HK-2 (cell line): ENCODE measurements around the gene DCLK2.

Experiments
- DNase-seq: peaks from one replicate; pipeline ENCODE4 v3.0.0-alpha.2; 2018; ENCODE audit not compliant: unreplicated experiment

Gene DCLK2

GRCh38 chr4:150078041-150078578 is at the start of gene DCLK2:
Gene DCLK2 (plus strand): TSS chr4:150078445. CDS start chr4:150079028, 583 bp downstream.
- peak; percentile 73 for DNase-seq

GRCh38 chr4:150032541-150032940 is 45.7 kb upstream of the DCLK2 start:
- no peak for DNase-seq

- no peak for DNase-seq
Measured at GRCh38 chr4:150033081-150033480, 45.2 kb upstream of the DCLK2 start.

- DNase-seq, result no peak
Measured at GRCh38 chr4:150033901-150034300, 44.3 kb upstream of the DCLK2 start.

DNA sequence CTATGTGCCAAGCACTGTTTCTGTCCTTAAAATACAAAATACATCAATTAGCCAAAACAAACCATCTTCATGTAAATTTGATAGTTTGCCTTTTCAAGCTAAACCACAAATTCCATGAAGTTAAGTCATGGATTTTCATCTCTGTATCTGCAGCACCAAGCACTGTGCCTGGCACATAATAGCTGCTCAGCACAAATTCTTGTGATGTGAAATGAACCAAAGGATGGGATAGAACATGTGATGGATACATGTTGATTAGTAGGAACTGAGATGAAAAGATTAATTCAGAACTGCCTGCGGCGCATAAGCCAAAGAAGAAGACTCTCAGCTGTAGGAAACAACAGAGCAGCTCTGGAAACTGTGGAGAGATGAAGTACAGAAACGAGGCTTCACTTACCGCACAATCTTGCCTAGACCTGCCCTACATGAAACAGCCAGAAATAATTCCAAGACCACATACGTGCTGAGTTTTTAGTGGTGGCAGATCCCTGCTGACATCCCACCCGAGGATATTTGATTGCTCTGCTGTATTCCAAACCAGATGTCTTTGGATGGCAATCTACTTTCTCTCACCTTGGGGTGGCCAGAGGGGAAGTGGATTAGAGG is 40.9 kb upstream of the DCLK2 start:
- no peak for DNase-seq

- DNase-seq, result no peak
Measured at GRCh38 chr4:150038335-150039076, 39.7 kb upstream of the DCLK2 start.

GRCh38 chr4:150039274-150040127 is 38.7 kb upstream of the DCLK2 start:
- DNase-seq, result no peak

DNA sequence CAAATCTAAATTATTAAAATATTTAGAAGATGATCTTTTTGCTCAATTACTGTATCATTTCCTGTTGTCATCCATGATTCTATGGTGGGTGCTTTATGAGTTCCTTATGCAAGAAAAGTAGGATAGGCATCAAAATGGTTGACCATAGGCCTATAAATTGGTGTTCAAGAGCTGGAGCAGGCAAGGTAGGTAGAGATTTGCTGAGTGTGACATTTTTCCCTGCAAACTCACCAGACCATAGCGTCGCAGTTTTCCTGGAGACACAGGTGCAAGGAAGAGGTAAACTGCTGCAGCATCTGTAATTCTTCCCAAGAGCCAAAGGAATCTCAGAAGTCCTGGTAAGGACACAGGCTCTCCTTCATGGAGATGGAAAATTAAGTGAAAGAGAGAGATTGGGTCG is 33.7 kb upstream of the DCLK2 start:
- DNase-seq, result no peak

- no peak for DNase-seq
Measured at GRCh38 chr4:150045410-150045809, 32.8 kb upstream of the DCLK2 start.

GRCh38 chr4:150046728-150047217 is 31.5 kb upstream of the DCLK2 start:
- DNase-seq, result no peak

- DNase-seq, result no peak
Measured at GRCh38 chr4:150047546-150047945, 30.7 kb upstream of the DCLK2 start.

- no peak for DNase-seq
Measured at GRCh38 chr4:150049682-150050081, 28.6 kb upstream of the DCLK2 start.

GRCh38 chr4:150050566-150050965 is 27.7 kb upstream of the DCLK2 start:
- DNase-seq, result no peak

GRCh38 chr4:150051111-150051510 is 27.1 kb upstream of the DCLK2 start:
- DNase-seq, result no peak

- no peak for DNase-seq
Measured at GRCh38 chr4:150055467-150055866, 22.8 kb upstream of the DCLK2 start.

GRCh38 chr4:150056569-150056968 is 21.7 kb upstream of the DCLK2 start:
- no peak for DNase-seq

GRCh38 chr4:150061086-150061776 is 17.0 kb upstream of the DCLK2 start:
- DNase-seq, result no peak

DNA sequence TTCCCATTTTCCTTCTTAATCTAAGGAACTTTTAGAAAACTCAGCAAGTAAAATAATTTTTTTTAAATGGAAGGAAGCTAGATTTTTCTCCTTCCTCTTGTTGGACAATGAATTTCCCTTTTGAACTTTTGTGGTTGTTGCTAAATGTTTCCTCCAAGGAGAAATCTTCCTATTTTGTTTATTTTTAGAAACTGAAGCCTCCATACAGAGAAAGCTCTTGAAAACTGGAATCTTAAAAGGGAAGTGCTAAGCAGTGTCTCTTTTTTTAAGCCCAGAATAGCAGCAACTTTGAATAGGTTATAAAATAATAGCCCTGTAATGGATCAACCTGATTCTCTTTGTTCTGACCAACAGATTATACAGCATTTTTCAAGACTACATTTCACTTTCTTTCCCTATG is 15.1 kb upstream of the DCLK2 start:
- DNase-seq, result no peak

DNA sequence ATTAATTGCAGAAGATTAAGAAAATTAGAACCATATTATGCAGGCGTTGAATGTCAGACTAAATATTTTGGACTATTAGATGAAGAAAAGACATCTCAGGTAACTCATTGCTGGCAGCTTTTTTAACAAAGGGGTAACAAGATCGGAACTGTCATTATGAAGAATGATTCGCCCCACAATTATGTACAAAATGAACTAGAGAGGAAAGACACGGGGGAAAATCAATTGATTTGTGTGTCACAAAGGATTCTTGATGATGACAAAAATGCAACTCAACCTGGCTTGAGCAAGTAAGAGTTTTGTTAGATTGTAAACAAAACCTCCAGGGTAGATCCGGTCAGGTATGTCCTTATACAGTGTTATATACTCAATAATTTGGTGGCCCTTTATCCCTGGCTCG is 12.5 kb upstream of the DCLK2 start:
- DNase-seq, result no peak

DNA sequence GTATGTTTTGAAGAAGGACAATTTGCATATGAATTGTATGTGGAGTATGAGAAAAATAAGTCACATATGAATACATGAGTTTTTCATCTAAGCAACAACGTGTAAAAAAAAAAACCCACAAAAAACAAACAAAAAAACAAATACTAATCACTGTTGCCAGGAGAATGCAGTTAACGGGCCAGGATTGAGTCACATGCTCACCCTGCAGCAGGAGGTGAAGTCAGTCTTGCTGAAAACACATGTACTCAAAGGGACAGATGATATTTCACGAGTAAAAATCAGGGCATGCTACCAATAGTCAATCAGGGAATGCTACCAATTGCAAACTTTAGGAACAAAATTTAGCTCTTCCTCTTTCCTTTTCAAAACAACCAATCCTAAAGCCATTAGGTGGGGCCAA is 10.4 kb upstream of the DCLK2 start:
- no peak for DNase-seq

GRCh38 chr4:150068300-150068960 is 9.8 kb upstream of the DCLK2 start:
- DNase-seq, result no peak
